Hematopoietic multipotent progenitor cell treated with erythropoietin and hydrocortisone succinate and interleukin-3 and kit ligand, for 4 days (in vitro differentiated cells): ENCODE data around the gene PAN3.
A peak's percentile ranks its signal among the peaks of the same experiment; 100 is the strongest.

Source experiments
- DNase-seq: peaks from one replicate; pipeline ENCODE4 v3.0.0-alpha.2; 2015

The PAN3 gene, protein sequence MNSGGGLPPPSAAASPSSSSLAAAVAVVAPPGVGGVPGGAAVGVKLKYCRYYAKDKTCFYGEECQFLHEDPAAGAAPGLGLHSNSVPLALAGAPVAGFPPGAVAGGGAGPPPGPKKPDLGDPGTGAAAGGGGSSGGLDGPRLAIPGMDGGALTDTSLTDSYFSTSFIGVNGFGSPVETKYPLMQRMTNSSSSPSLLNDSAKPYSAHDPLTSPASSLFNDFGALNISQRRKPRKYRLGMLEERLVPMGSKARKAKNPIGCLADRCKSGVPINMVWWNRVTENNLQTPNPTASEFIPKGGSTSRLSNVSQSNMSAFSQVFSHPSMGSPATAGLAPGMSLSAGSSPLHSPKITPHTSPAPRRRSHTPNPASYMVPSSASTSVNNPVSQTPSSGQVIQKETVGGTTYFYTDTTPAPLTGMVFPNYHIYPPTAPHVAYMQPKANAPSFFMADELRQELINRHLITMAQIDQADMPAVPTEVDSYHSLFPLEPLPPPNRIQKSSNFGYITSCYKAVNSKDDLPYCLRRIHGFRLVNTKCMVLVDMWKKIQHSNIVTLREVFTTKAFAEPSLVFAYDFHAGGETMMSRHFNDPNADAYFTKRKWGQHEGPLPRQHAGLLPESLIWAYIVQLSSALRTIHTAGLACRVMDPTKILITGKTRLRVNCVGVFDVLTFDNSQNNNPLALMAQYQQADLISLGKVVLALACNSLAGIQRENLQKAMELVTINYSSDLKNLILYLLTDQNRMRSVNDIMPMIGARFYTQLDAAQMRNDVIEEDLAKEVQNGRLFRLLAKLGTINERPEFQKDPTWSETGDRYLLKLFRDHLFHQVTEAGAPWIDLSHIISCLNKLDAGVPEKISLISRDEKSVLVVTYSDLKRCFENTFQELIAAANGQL

DNA sequence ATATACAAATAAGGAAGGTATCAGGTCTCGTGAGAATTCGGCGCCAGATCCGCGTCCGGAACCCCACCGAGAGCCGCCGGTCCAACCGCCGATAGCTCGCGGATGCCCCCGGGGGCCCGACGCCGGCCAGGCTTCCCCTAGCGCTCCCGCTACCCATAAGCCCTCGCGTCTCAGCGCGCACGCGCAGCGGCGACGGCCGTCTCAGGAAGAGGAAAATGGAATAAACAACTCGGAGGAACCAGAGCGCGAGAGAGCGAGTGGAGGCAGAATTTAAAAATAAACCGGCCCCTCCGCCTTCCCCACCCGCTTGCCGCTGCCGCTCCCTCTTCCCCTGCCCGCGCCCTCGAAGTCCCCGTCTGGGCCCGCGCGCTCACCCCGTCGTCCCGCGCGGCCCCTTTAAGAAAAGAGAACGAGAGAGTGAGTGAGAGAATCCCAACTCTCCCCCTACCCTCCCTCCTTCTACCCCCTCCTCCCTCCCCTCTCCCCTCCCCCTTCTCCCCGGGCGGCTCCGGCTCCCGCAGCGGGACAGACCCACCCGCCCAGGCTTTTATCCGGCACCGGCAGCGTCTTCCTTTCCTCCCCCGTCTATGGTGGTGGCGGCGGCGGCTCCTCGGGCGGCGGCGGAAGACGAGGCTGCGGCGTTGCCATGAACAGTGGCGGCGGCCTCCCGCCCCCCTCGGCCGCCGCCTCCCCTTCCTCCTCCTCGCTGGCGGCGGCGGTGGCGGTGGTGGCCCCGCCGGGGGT, at the start of gene PAN3:
TSS of gene PAN3 (plus strand) at position 534 of the 744 bp plus-strand sequence. CDS start at position 647, 113 bp downstream.
- DNase-seq, result peak; percentile 97

- no peak for DNase-seq
Observed at GRCh38 chr13:28089065-28089464, 49.3 kb upstream of the PAN3 start.

GRCh38 chr13:28092431-28092830, 45.9 kb upstream of the PAN3 start:
- peak; percentile 56 for DNase-seq

DNA sequence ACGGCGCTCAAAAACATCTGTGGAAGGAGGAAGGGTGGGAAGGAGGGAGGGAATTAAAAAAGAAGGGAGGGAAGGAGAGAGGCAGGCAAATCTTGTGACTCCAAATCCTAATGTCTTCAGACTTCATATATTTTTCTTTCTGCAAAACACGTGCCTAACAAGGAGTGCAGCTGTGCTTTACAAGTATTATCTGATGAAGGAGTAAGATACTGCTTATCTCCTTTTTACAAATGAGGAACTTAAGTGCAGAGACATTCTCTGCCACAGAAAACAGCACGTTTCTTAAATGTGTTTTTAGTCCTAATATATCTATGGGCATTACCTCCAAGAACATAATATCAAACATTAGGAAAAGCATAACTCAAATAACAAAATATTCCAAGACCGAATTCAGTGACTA, 44.5 kb upstream of the PAN3 start:
- DNase-seq, result peak; percentile 89

- peak; percentile 91 for DNase-seq
Observed at GRCh38 chr13:28094306-28094705, 44.0 kb upstream of the PAN3 start.

DNA sequence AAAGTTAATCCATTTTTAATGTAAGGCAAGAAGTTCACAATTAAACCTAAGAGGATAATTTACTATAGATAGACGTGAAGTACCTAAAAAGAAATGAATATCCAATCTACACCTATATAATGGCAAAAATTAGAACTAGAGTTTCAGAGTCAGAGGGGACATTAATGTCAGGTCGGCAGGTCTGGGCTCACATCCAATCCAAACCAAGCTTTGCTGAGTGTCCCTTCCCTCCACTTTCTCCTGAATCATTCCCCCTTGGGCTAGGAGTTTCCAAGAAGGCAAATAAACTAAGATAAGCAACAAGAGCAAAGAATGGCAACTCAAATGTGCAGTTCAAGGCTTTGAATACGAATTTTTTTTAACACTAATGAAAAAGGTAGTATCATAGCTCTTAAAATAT, 40.8 kb upstream of the PAN3 start:
- no peak for DNase-seq

GRCh38 chr13:28099396-28100149, 38.8 kb upstream of the PAN3 start:
- DNase-seq, result peak; percentile 41

DNA sequence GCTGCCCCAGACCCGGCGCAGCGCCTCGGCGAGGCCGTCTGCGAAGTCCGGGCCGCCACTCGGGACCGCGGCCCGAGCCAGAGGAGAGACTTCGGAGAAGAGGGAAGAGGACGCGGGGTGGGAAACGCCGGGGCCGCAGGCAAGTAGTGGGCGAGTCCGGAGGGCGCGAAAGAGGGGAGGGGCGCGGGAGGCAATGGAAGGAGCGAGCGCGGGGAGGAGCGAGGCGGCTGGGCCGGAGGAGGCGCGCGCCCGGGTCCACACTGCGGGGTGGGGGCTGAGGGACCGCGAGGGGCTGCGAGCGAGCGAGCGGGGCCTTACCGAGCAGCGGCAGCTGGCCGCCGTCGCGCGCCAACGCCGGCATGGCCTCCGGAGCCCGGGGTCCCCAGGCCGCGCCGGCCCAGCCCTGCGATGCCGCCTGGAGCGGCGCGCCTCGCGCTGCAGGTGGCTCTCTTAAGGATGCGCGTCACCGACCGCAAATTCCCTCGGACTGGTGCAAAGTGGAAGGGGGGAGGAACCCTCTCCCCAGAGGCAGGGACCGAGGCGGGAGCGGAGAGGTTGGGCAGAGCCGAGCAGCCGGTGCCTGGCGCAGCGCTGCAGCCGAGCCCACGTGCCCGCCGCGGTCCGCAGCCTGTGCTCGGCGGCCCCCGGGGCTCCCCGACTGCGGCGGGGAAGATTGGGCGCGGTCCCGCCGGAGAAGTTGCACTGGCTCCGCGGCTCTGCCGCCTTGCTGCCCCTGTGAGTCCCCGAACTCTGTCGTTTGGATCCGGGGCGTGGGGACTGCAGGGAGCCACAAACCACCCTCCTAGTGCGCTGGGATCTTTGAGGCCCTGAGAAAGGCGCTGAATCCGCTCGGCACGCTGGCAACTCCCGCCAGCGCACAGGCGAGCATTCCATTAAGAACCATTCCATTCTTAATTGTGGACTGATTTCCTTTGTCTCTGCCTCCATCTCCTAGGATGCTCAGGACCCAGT, 37.9 kb upstream of the PAN3 start, which contains the start of gene FLT3:
TSS of gene FLT3 (minus strand) at position 427 of the 972 bp plus-strand sequence. CDS start at position 361, 66 bp downstream.
- DNase-seq, result peak; percentile 95

- DNase-seq, result peak; percentile 37
Observed at GRCh38 chr13:28101886-28102285, 36.5 kb upstream of the PAN3 start.

GRCh38 chr13:28106976-28107375, 31.4 kb upstream of the PAN3 start:
- DNase-seq, result no peak

GRCh38 chr13:28110414-28110813, 27.9 kb upstream of the PAN3 start:
- DNase-seq, result no peak

GRCh38 chr13:28116736-28117135, 21.6 kb upstream of the PAN3 start:
- no peak for DNase-seq

DNA sequence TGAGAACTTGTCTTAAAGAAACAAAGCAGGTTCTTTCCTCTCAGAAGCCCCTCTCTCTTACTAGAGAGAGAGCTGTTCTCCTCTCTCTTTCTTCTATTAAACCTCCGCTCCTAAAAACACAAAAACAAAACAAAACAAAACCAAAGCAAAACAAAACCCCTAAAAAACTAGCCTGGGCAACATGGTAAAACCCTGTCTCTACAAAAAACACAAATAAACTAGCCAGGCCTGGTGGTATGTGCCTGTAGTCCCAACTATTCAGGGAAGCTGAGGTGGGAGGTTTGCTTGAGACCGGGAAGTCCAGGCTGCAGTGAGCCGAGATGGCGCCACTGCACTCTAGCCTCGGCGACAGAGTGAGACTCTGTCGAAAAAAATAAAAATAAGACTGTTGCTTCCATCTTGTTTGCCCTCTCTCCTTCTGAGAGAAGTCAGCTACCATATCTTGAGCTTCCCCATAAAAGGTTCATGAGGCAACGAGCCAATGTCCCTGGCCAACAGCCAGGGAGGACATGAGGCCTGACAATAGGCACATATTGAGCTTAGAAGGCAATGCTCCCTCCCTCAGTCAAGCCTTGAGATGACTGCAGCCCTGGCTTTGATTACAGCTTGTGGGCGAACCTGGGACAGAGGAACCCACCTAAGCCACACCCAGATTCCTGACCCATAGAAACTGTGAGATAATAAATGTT, 20.5 kb upstream of the PAN3 start:
- peak; percentile 66 for DNase-seq

DNA sequence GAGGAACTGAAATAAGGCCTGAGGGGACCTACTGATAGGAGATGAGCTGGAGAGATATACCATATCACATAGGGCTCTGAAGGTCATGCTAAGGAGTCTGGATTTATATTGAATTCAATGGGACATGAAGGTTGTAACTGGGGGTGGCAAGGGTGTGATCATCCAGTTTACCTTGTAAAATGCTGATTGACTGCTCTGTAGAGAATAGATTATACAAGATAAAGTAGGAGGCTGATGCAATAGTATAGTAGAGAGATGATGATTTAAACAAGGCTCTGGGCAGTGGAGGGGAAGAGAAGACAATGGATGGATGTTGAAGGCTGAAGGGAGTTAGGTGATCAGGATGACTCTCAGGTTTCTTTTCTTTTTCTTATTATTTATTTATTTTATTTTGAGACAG, 18.0 kb upstream of the PAN3 start:
- peak; percentile 21 for DNase-seq

DNA sequence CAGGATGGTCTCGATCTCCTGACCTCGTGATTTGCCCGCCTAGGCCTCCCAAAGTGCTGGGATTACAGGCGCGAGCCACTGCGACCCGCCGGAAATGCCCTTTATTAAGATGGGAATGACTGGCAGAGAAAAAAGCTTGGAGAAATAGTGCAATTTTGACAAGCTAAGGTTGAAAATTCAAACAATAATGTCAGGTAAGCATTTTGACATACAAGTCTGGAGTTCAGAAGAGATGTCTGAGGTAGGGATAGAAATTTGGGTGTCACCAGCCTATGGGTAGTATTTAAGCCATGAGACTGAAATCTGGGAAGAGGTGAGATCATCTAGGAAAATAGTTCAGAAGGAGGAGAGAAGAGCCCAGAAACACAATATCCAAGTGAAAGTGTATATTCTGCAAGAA, 17.1 kb upstream of the PAN3 start:
- DNase-seq, result no peak

- no peak for DNase-seq
Observed at GRCh38 chr13:28128030-28128429, 10.3 kb upstream of the PAN3 start.

GRCh38 chr13:28128926-28129325, 9.4 kb upstream of the PAN3 start:
- DNase-seq, result peak; percentile 15

- no peak for DNase-seq
Observed at GRCh38 chr13:28129911-28130693, 8.2 kb upstream of the PAN3 start.

DNA sequence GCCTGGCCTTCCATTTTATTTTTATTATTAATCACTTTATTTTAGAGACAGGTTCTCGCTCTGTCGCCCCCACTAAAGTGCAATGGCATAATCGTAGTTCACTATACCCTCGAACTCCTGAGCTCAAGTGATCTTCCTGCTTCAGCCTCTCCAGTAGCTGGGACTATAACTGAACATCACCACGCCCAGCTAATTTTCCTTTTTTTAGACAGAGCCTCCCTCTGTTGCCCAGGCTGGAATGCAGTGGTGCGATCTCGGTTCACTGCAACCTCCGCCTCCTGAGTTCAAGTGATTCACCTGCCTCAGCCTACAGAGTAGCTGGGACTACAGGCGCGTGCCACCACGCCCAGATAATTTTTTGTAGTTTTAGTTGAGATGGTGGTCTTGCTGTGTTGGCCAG, 6.7 kb upstream of the PAN3 start:
- no peak for DNase-seq

DNA sequence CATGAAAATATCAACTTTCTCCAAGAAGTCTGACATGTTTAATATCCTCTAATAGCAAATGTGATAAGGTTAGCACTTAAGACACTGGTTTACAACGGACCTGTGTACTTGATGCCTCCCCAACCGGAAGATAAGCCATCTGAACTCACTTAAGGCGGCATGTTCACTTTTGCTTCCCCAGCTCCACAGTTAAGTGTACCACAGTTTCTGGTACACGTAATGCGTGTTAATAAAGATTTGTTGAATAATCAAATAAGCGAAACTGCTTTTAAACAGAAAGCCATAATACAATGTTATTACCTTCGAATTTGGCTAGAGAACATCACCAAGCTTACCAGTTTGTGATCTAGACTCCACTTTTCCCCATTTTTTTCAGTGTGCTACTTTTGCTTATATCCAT, 1.4 kb upstream of the PAN3 start:
- DNase-seq, result peak; percentile 82
